IPS-NIHi7 (cell line): ENCODE results near the gene PIM1.
A peak's percentile ranks its signal among the peaks of the same experiment; 100 is the strongest.
"Not testable (repeated sequence)": the region's sequence is repeated elsewhere in the genome, so short reads cannot be mapped to it uniquely, and the experiment has no call there.

Experiments
- DNase-seq: peaks from one replicate; pipeline ENCODE4 v3.0.0; 2012; ENCODE audit warnings: mixed read lengths; ENCODE audit errors: extremely low spot score

The PIM1 gene

DNA sequence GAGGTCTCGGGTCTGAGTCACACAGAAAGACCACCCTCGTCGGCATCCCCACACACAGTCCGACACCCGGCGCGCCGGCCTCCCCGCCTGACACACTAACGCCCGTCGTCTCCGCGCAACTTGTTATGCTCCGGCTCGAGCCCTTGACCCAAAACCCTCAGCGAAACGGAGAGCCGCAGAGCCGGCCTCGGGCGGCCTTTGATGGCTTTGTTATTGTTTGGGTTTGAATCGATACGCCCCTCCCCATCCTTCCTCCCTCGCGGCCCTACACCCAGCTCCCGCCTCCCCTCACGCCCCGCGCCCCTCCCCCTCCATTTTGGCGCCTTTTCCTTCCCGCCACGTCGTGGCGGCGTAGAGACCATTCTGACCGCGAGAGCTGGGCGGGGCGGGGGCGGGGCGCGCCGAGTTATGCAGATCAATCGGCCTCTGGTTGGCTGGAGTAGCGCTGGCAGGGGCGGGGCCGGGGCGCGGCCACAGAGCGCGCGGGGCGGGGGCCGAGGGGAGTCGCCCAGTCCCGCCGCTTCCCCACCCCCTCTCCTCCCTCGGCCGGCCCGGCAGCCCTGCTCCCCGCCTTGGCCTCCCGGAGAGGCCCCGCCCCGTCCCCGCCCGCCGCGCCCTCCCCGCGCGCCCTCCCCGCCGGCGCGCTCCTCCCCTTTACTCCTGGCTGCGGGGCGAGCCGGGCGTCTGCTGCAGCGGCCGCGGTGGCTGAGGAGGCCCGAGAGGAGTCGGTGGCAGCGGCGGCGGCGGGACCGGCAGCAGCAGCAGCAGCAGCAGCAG, at the start of gene PIM1:
TSS of gene PIM1 (plus strand) at position 657 of the 777 bp plus-strand sequence. CDS start 424 bp downstream, outside the sequence.
- DNase-seq, result peak; percentile 96

DNA sequence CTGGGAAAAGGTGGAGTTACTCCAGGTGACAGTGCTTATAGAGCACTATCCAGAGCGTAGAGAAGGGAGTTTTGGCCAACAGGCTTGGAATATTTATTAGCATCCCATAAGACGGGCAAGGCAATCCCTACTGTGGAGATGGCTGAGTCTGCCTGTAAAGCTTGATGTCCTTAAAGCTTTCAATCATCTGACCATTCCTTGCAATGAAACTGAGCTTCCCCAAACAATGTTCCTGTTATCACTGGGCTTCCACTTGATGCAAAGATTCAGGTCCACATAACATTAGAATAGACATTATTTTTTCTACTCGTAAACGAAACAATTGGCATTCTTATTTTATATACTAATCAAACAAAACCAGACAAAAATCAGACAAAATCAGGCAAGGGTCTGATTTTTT, 48.4 kb upstream of the PIM1 start:
- no peak for DNase-seq

- no peak for DNase-seq
These were observed 47.1 kb upstream of the PIM1 start for GRCh38 chr6:37122861-37123260.

DNA sequence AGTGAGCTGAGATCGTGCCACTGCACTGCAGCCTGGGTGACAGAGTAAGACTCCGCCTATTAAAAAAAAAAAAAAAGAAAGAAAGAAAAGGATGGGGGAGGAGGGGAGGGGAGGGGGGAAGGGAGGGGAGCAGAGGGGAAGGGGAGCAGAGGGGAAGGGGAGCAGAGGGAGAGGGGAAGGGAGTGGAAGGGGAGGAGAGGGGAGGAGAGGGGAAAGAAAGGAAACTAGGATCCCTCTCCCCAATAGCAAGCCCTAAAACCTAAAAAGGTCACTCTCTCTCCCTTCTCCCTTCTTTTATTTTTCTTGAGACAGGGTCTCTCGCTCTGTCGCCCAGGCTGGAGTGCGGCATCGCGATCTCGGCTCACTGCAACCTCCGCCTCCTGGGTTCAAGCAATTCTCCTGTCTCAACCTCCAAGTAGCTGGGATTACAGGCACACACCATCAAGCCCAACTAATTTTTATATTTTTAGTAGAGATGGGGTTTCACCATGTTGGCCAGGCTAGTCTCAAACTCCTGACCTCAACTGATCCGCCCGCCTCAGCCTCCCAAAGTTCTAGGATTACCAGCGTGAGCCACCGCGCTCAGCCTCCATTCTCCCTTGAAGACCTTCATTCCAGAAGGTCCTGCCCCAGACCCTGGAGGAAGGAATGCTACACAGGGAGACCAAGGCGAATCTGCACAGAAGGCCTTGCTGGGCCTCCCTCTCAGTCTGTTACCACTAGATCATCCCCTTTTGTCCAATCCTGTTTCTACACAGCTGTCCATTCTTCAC, 45.8 kb upstream of the PIM1 start:
- DNase-seq, result no peak

DNA sequence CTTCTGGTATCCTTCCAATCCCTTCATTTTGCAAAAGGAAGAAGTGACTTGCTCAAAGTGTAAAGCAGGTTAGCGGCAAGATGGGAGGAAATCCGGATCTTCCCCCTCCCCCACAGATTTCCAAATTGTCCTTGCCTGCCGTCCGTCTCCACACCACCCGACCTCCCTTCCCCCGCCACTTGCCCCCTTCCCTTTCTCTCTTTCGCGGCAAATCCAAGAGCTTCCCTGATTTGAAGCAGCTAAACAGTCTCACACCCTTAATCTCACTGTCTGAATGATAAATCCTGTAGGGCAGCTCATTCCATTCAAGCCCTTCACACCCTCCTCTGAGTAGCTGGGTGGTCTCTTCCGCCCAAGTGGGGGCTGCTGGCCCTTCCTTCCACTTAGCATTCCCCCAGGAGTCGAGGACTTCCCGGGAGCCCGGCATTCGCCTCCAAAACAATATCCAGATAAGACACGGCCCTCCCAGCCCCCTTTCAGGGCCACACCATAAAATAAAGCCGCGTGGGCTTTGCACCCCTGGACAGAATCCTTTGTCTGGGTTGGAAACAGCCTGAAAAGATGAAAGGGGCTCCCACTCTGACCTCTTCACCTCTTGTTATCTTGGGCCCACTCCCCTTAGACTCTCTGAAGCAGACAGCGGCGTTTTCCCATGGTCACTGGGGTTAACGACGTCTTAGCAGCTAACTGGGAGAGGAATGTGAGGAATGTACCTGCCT, 44.0 kb upstream of the PIM1 start:
- peak; percentile 63 for DNase-seq

- no peak for DNase-seq
These were observed 43.4 kb upstream of the PIM1 start for GRCh38 chr6:37126493-37126958.

- no peak for DNase-seq
These were observed 42.9 kb upstream of the PIM1 start for GRCh38 chr6:37126961-37127616.

DNA sequence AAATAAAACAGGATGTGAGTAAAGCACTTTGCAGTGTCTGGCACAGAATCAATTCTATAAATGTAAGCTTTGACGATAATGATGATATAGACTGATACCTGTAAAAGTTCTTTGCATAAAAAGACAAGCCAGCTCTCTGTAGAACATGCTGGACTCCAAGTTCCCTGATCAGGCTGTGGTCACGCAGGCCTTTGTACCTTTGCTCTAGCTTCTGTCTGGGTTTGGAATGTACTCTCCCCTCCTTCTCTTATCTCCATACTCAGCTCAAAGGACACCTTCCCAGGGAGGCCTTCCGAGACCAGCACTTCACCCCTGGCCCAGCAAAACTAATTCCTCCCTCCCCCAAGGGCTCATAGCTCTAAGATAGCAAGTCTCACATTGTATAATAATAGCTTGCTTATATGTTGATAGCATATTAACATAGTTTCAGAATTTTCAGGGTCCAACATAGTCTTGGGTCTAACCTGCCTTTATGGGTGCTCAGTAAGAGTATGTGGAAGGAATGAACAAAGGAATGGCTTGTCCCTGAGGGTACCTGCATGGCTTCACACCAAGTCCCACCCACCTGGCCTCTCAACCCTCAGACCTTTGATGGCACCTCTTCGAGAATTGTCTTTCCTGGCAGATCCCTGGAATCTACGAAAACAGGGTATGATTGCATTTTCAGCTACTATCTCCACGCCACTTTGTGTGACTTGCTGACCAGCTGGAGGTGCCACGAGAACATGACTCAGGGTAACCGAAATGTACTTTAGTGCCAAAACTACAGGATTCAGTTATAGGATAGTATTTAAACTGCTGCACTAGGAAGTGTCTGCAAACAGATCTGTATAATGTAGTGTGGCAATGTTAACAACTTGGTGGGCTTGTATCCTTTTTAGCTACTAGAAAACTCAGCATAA, 41.7 kb upstream of the PIM1 start:
- no peak for DNase-seq

DNA sequence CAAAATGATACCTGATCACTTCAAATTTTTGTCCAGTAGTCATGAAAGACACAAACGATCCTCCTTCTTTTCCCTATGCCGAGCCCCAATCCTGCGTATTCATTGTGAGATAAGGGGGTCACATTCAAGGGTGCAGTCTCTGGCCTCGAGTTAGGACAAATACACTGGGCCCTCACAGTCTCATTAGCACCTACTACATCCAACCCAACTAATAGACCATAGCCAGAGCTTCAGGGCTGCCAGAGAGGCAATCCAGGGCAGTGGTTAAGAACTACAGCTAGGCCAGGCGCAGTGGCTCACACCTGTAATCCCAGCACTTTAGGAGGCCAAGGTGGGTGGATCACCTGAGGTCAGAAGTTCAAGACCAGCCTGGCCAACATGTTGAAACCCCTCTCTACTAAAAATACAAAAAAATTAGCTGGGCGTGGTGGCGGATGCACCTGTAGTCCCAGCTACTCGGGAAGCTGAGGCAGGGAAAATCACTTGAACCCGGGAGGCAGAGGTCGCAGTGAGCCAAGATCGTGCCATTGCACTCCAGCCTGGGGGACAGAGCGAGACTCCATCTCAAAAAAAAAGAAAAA, 41.0 kb upstream of the PIM1 start:
- not testable (repeated sequence) for DNase-seq

DNA sequence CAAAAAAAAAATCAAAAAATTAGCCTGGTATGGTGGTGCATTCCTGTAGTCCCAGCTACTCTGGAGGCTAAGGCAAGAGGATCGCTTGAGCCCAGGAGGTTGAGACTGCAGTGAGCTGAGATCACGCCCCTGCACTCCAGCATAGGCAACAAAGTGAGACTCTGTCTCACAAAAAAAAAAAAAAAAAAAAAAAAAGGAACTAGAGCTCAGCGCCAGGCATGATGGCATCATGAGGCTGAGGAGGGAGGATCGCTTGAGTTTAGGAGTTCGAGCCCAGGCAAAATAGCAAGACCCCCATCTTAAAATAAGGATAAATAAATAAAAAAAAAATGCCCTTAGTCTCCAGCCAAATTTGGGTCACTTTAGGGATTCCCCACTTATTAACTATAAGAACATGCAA, 40.4 kb upstream of the PIM1 start:
- DNase-seq, result no peak

GRCh38 chr6:37130704-37131103, 39.2 kb upstream of the PIM1 start:
- DNase-seq, result no peak

- DNase-seq, result no peak
These were observed 38.6 kb upstream of the PIM1 start for GRCh38 chr6:37131104-37131959.

- no peak for DNase-seq
These were observed 38.0 kb upstream of the PIM1 start for GRCh38 chr6:37131960-37132253.

GRCh38 chr6:37134036-37134395, 35.9 kb upstream of the PIM1 start:
- no peak for DNase-seq

- no peak for DNase-seq
These were observed 35.4 kb upstream of the PIM1 start for GRCh38 chr6:37134396-37135191.

DNA sequence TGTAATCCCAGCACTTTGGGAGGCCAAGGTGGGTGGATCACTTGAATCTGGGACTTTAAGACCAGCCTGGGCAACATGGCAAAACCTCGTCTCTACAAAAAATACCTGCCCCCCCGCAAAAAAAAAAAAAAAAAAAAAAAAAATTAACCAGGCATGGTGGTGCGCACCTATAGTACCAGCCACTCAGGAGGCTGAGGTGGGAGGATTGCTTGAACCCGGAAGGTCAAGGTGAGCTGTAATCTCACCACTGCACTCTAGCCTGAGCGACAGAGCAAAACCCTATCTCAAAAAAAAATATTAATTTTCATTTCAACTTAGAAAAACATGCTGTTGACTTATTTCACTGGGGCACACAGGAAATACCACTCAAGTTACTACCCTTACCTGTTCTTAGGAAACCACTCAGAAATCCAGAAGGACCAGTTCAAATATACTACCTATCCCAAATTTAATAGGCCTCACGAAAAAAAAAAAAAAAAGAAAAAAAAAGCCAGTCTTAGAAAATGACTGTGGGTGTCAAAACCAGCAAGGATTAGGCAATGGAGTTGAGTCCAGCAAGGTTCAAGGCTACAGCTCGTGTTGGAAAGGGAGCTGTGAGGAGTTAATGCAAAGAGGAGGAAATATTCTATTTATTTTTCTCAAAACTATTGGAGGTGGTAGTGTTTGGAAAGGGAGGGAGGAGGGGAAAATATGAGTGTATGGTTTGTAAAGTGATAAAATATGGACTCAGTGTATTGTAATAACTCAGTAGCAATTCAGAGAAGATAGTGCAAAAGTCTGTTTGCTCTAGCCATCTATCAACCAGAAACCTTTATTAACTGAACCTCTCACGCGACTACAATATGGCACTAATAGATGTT, 33.9 kb upstream of the PIM1 start:
- DNase-seq, result no peak

GRCh38 chr6:37136821-37137200, 33.1 kb upstream of the PIM1 start:
- DNase-seq, result no peak
